Adrenal gland (tissue), 5 donors: ENCODE results near the gene NUSAP1.
"Not testable (repeated sequence)": the region's sequence is repeated elsewhere in the genome, so short reads cannot be mapped to it uniquely, and the experiment has no call there.

Experiments used
- CTCF ChIP-seq, 6 experiments: fragments of 450-650 bp in 4 of 6; fragments of 200-600 bp in 2 of 6; sonication (generic) in 1 of 6; IDR thresholded peaks; 1 replicate in 5 of 6; 2 replicates in 1 of 6; pipeline versions ENCODE4 v1.5.1 to v1.8.0; 2016 to 2021; ENCODE audit warnings: antibody characterized with exemption in 6 of 6, mild to moderate bottlenecking in 2 of 6, moderate library complexity in 1 of 6
- POLR2A ChIP-seq, 2 donors: fragments of 450-650 bp; IDR thresholded peaks; one replicate each; pipeline ENCODE4 v1.6.1; 2017; ENCODE audit warnings: antibody characterized with exemption in 2 of 2, mild to moderate bottlenecking in 2 of 2, moderate library complexity in 1 of 2
- donor health status: DM: no; HTN: no; CAD: no.

GRCh38 chr15:41383974-41384749 lies 51.5 kb downstream of the NUSAP1 start:
- not testable (repeated sequence) for TF ChIP-seq CTCF, POLR2A (IDR thresholded peaks at IDR 0.05)
